ENCODE data around the gene TXNDC11.
A peak's percentile ranks its signal among the peaks of the same experiment; 100 is the strongest.

The TXNDC11 gene

GRCh38 chr16:11649276-11649675, 93.4 kb downstream of the TXNDC11 start:
- no peak for DNase-seq

- DNase-seq: no peak
These were observed 99.9 kb downstream of the TXNDC11 start for GRCh38 chr16:11642765-11643116.

- peak; percentile 51 for DNase-seq
These were observed 101.5 kb downstream of the TXNDC11 start for GRCh38 chr16:11640987-11641817.

- DNase-seq: peak; percentile 67
These were observed 102.4 kb downstream of the TXNDC11 start for GRCh38 chr16:11639925-11640899.

GRCh38 chr16:11639008-11639562, 103.6 kb downstream of the TXNDC11 start:
- DNase-seq: no peak

- no peak for DNase-seq
These were observed 104.5 kb downstream of the TXNDC11 start for GRCh38 chr16:11638140-11638539.

- no peak for DNase-seq
These were observed 105.3 kb downstream of the TXNDC11 start for GRCh38 chr16:11637320-11637719.

- no peak for DNase-seq
These were observed 106.4 kb downstream of the TXNDC11 start for GRCh38 chr16:11636172-11636721.

- no peak for DNase-seq
These were observed 106.9 kb downstream of the TXNDC11 start for GRCh38 chr16:11635679-11636171.

- no peak for DNase-seq
These were observed 107.5 kb downstream of the TXNDC11 start for GRCh38 chr16:11635113-11635652.

GRCh38 chr16:11634312-11634711, 108.3 kb downstream of the TXNDC11 start:
- DNase-seq: no peak

- DNase-seq: no peak
These were observed 109.5 kb downstream of the TXNDC11 start for GRCh38 chr16:11633113-11633512.

- DNase-seq: no peak
These were observed 110.2 kb downstream of the TXNDC11 start for GRCh38 chr16:11632455-11632939.

- DNase-seq: no peak
These were observed 111.4 kb downstream of the TXNDC11 start for GRCh38 chr16:11631214-11631613.

- DNase-seq: no peak
These were observed 111.9 kb downstream of the TXNDC11 start for GRCh38 chr16:11630768-11631056.

- DNase-seq: no peak
These were observed 112.5 kb downstream of the TXNDC11 start for GRCh38 chr16:11630046-11630767.

Data from midbrain (tissue), 1 donor.